GM10248 (cell line): ENCODE measurements around the gene GCNT2.
"Not testable (repeated sequence)": the region's sequence is repeated elsewhere in the genome, so short reads cannot be mapped to it uniquely, and the experiment has no call there.

Source experiments
- CTCF ChIA-PET: fragments of 300-600 bp; sonication (Branson Sonifier 250); formaldehyde crosslinking; extraction: SDS; loops from one replicate; lab custom pipeline; 2021; ENCODE audit warnings: antibody characterized with exemption; lab: Yijun Ruan, JAX
- POLR2A ChIA-PET: fragments of 350-650 bp; sonication (Branson Sonifier 250); formaldehyde crosslinking; extraction: SDS; loops from one replicate; lab custom pipeline; 2020; ENCODE audit warnings: antibody characterized with exemption; lab: Yijun Ruan, JAX
- DNase-seq: peaks from one replicate; pipeline ENCODE4 v3.0.0; 2012; ENCODE audit errors: extremely low spot score
- TF ChIP-seq, protein P1 (sequence below): IDR thresholded peaks from 2 replicates; pipeline ENCODE4 v1.5.1; 2012; ENCODE audit warnings: mild to moderate bottlenecking, low read depth; ENCODE audit errors: extremely low read depth, missing control alignments, control extremely low read depth

Gene GCNT2

DNA sequence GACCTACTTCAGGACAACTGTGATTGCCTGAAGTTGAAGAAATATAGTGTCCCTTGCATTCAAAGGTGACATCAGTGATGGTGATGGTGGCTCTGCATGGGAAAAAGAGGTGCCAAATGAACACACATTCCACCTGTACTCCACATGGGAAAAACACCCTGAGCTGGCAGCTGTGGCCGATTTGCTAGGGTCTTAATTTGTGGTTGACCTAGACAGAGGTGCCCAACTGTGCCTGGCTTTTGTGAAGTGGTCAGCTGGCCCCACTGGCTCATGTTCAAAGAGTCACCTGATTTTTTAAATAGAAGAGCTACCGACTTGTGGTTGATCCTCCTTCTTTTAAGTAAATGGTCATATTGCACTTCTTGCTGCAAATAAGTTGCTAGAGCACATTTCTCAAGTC, 7.6 kb upstream of the GCNT2 start:
- DNase-seq = no peak
- TF ChIP-seq, protein P1, sequence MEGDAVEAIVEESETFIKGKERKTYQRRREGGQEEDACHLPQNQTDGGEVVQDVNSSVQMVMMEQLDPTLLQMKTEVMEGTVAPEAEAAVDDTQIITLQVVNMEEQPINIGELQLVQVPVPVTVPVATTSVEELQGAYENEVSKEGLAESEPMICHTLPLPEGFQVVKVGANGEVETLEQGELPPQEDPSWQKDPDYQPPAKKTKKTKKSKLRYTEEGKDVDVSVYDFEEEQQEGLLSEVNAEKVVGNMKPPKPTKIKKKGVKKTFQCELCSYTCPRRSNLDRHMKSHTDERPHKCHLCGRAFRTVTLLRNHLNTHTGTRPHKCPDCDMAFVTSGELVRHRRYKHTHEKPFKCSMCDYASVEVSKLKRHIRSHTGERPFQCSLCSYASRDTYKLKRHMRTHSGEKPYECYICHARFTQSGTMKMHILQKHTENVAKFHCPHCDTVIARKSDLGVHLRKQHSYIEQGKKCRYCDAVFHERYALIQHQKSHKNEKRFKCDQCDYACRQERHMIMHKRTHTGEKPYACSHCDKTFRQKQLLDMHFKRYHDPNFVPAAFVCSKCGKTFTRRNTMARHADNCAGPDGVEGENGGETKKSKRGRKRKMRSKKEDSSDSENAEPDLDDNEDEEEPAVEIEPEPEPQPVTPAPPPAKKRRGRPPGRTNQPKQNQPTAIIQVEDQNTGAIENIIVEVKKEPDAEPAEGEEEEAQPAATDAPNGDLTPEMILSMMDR = no peak
- CTCF ChIA-PET = interaction anchor here (1.3 to 3.1 kb wide), 2 partner anchors 9 to 289 kb away, joined by 5 to 8 read pairs; no protein-coding TSS in a partner anchor
- POLR2A ChIA-PET = no interaction called here

DNA sequence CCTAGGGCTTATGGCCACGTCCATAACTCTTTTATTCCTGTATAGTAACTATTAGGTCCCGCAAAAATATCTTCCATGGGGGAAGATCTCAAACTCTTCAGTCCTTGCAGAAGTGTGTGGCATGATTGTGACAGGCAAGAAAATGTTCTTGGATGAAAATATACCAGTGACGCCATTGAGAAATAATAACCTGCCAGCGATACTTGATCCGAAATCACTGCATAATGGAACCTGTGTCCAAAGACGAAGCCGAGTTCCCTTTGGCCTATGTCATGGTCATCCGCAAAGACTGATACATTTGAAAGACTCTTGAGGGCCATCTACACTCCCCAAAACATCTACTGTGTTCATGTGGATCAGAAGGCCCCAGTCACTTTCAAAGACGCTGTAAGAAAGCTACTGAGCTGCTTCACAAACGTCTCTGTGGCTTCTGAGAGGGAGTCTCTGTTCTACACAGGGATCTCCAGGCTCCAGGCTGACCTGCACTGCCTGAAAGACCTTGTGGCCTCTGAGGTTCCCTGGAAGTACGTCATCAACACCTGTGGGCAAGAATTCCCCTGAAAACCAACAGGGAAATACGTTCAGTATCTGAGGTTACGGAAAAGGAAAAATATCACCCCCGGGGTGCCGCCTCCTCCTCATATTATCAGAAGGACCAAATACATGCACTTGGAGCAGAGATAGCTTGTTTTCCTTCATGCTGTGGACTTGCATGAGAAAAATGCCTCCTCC, 6.9 kb upstream of the GCNT2 start:
- no peak for DNase-seq
- POLR2A ChIA-PET = no interaction called here
- CTCF ChIA-PET = interaction anchor here (1.3 to 3.1 kb wide), 2 partner anchors 10 to 288 kb away, joined by 5 to 8 read pairs; no protein-coding TSS in a partner anchor
- TF ChIP-seq, protein P1 = no peak

DNA sequence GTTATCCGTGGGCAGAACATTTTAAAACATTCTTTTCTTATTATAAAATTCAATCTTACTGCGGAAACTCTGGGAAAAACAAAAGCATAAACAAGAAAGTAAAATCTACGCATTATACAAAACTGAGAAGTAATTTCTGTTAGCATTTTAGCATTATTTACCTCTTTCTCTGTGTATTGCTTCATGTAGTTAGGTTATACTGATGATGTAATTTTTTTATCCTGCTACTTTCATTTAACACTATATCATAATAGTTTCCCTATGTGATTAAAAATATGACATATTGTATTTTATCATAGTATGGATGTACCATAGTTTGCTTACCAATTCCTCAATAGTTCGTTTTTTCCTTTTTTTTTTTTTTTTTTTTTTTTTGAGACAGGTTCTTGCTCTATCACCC, 4.2 kb upstream of the GCNT2 start:
- CTCF ChIA-PET = no interaction called here
- DNase-seq = no peak
- POLR2A ChIA-PET = no interaction called here
- TF ChIP-seq, protein P1 = no peak

DNA sequence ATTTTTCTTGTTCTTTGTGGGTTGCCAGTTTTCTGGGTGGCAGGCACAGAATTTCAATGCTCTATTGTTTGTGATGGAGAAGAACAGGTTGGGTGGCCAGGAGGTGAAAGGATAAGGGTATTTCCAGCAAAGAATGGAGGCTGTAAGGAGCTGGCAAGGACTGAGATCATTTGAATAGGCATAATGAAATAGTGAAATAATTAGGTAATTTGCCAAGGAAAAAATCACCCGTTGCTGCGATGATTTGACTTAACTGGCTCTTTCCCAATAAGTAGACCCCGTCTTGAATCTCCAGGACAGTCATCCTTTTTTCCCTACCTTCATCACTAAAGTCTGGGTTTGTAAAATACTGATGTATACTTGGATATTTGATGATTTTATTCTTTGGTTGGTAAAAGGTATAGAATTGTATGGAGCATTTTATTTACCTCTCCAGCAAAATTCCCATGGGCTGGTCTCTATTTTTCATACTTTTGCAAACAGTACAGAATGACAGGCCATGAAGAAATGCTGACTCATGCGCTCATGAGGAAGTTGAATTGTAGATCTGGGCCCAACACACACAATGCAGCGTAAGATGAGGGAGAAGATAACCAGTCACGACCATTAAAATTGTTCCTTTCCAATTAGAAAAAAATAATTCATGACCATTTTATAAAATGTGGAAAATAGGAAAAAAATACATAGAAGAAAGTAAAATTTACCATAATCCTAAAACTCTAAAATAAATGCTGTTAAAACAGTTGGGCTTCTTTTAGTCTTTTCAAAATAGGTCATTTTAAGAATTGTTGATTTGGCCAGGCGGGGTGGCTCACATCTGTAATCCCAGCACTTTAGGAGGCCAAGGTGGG, 2.4 kb upstream of the GCNT2 start:
- TF ChIP-seq, protein P1 = no peak
- DNase-seq = no peak
- CTCF ChIA-PET = interaction anchor here (1.0 kb wide), 1 partner anchor 10 kb away, joined by 3 read pairs; no protein-coding TSS in a partner anchor
- POLR2A ChIA-PET = no interaction called here

DNA sequence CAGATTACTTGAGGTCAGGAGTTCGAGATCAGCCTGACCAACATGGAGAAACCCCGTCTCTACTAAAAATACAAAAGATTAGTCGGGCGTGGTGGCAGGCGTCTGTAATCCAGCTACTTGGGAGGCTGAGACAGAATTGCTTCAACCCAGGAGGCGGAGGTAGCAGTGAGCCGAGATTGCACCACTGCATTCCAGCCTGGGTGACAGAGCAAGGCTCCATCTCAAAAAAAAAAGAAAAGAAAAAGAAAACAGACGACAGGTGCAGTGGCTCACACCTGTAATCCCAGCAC, 1.8 kb upstream of the GCNT2 start:
- POLR2A ChIA-PET, DNase-seq: not testable (repeated sequence)
- CTCF ChIA-PET = interaction anchor here (0.8 to 2.0 kb wide), 2 partner anchors 9 to 209 kb away, joined by 3 to 9 read pairs; no protein-coding TSS in a partner anchor

DNA sequence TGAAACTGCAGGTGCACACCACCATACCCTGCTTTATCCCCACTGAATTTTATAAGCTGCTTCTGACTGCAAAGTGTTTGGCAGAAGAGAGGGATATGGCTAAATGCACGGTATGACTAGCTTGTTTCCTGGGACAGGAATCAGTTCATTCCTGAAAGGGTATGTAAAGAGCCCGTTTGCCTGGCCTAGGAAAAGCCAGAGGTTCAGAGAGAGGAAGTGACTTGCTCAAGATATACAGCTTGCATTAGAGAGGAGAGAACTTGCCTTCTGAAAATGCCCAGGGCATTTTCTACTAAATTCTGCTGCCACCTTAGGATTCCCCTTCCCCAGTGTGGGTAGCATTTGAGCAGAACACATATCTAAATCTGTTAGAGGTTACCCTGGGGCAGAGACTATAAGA, 683 bp upstream of the GCNT2 start:
- no peak for DNase-seq

More for the DNA sequence above, 683 bp upstream of the GCNT2 start:
- POLR2A ChIA-PET = no interaction called here
- TF ChIP-seq, protein P1 = no peak
- CTCF ChIA-PET = interaction anchor here (1.1 to 3.3 kb wide), 6 partner anchors 10 to 42 kb away, joined by 3 to 10 read pairs (median 4); no protein-coding TSS in a partner anchor
